Activated naive CD8-positive, alpha-beta T cell treated with anti-CD3 and anti-CD28 coated beads for 36 hours (primary cell): ENCODE measurements around the gene DLL1. TPM values are rescaled to one million over a fixed set of nuclear protein-coding genes. Genes with fewer than 3 reads are reported as not detected.

Experiments
- DNase-seq: peaks from one replicate; pipeline ENCODE4 v3.0.0; 2021
- H3K27ac Mint-ChIP-seq: one replicate; pipeline ENCODE4 v1.8.0; 2022; ENCODE audit warnings: mild to moderate bottlenecking, moderate library complexity, mixed read lengths
- H3K27me3 Mint-ChIP-seq: one replicate; pipeline ENCODE4 v1.8.0; 2022; ENCODE audit warnings: mild to moderate bottlenecking, mixed read lengths
- H3K36me3 Mint-ChIP-seq: one replicate; pipeline ENCODE4 v1.8.0; 2021; ENCODE audit warnings: mild to moderate bottlenecking, mixed read lengths
- H3K4me1 Mint-ChIP-seq: one replicate; pipeline ENCODE4 v1.8.0; 2021; ENCODE audit warnings: mixed read lengths
- H3K4me3 Mint-ChIP-seq: one replicate; pipeline ENCODE4 v1.8.0; 2022; ENCODE audit warnings: mild to moderate bottlenecking, moderate library complexity, mixed read lengths
- H3K9me3 Mint-ChIP-seq: one replicate; pipeline ENCODE4 v1.8.0; 2022; ENCODE audit warnings: mixed read lengths
- total RNA-seq, 2 experiments: library from RNA; stranded (reverse); gene quantifications; one replicate each; pipeline ENCODE4 v1.2.3, GENCODE V29; 2021

DLL1 gene
- total RNA-seq, 2 experiments from 2014 or later = 4.0 to 4.3 TPM

DNA sequence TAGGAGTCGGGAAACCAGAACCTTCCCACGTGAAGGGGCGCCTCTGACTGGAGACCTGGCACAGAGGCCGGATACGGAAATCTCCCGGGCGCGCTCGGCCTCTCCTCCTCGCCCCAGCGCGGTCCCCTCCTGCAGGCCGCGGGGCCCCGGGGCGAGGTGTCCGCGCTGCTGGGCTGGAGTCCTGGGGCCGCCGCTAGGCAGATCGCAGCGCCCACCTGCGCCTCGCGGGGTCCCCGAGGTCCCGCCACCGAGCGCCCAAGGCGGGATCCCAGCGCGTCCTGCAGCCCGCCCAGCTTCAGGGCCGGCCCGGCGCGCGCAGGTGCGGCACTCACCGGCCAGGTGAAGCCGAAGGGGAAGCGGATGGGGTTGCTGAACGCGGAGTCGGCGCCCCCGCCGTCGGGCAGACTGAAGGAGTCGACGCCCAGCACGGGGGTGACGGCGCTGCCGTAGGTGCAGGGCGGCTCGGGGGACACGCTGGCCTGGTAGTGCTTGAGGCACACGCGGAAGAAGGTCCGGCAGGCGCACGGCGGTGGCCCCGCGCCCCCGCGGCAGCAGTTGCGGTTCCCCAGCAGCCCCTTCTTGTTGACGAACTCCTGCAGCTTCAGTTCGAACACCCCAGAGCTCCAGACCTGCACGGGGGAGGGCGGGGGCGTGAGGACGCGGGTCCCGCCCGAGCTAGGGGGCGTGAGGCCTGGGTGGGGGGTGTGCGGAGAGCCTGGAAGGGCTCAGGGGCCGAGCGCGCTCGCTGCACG lies 1.5 kb downstream of the DLL1 start:
- peak overlapping the region; percentile 85 for H3K4me3 Mint-ChIP-seq
- H3K9me3 Mint-ChIP-seq = no peaks in the 10 kb centered on the region
- no peak for DNase-seq
- peaks cover 27% of the 10 kb centered on the region for H3K27me3 Mint-ChIP-seq
- H3K36me3 Mint-ChIP-seq = peaks cover 5% of the 10 kb centered on the region
- H3K4me1 Mint-ChIP-seq = peaks cover 37% of the 10 kb centered on the region
- peak overlapping the region; percentile 85 for H3K27ac Mint-ChIP-seq

DNA sequence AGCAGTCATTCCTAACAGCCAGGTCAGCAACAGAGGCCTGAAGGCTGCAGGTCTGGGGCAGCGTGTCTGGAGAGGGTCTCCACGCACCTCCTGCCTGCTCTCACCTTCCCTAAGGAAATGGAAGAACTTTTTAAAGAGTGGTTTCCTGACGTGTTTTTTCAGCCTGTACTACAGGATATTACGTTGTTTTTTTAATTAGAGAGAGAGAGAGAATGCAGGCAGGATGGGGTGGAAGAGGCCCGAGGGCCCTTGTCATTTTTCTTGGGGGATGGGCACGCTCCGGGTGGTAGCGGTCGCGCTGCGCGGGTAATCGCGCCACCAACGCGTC lies 2.1 kb downstream of the DLL1 start:
- Mint-ChIP-seq H3K27ac (peak overlapping the region; percentile 85), H3K27me3 (peaks cover 21% of the 10 kb centered on the region)

DNA sequence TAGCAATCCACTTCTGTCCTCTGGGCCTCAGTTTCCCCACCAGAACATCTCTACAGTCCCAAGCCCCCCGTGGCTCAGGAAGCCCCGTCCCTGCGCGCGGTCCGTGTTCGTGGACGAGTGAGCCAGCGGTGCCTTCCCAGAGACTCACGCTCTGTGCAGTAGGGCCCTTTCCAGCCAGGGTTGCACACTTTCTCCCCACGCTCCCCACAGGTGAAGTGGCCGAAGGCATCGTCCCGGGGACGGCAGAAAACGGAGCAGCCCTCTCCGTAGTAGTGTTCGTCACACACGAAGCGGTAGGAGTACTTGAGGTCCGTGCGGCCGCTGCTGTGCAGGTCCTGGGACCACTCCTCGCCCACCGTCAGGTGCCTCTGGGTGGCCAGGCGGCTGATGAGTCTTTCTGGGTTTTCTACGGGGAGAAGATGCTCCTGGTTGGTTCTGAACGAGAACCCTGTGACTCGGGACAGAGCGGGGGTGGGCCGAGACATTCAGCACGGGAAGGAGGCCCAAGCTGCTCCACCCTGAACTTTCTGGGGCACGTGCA lies 2.7 kb downstream of the DLL1 start:
- no peak overlapping the region for H3K27ac Mint-ChIP-seq
- H3K4me3 Mint-ChIP-seq = peak overlapping the region; percentile 85
- peaks cover 15% of the 10 kb centered on the region for H3K27me3 Mint-ChIP-seq
- no peaks in the 10 kb centered on the region for H3K9me3 Mint-ChIP-seq
- peaks cover 25% of the 10 kb centered on the region for H3K4me1 Mint-ChIP-seq
- H3K36me3 Mint-ChIP-seq = peaks cover 5% of the 10 kb centered on the region
- DNase-seq = no peak

More for the DNA sequence above, 2.1 kb downstream of the DLL1 start:
- Mint-ChIP-seq H3K4me3 (peak overlapping the region; percentile 85), H3K36me3 (peaks cover 5% of the 10 kb centered on the region), H3K4me1 (peaks cover 32% of the 10 kb centered on the region), H3K9me3 (no peaks in the 10 kb centered on the region)
- DNase-seq = no peak

DNA sequence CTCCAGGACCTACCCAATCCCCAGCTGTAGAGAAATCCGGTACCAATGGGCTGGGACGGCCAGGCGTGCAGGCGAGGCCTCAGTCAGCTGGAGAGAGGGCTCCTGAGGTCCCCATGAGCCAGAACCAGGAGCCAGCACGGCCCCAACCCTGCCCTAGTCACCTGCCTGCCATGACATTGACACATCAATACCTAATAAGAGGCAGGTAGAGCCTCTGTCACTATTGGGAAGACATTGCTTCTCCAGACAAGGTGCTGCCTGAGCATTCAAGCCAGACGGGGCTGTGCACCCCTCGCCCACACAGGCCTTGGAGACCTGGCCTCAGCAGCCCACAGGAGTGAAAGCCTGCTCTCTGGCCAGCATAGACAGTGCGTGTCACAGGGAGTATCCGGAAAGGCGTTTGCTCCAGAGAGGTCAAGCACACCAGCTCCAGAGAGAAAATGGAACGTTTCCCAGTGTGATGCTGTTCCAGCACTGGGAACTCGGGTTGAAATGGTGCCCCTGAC lies 3.5 kb downstream of the DLL1 start:
- Mint-ChIP-seq H3K36me3 (peaks cover 5% of the 10 kb centered on the region), H3K9me3 (no peaks in the 10 kb centered on the region), H3K27ac (no peak overlapping the region), H3K4me3 (no peak overlapping the region), H3K27me3 (peaks cover 7% of the 10 kb centered on the region), H3K4me1 (peaks cover 18% of the 10 kb centered on the region)
- no peak for DNase-seq

DNA sequence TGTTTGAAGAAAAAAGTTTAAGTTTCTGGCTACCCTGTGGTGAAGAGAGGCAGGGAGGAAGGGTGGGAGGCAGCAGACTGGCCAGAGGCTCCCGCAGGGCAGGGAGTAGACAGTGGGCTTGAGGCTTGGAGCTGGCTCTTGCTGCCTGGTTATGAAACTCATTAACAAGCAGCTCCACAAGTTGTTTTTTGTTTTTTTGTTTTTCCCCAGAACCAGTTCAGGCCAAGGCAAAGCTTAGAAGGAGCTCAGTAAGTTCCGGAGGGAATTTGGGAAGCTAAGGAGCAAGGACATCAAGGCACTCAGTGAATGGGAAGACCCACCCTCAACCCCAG lies 4.0 kb downstream of the DLL1 start:
- DNase-seq = no peak
- no peak overlapping the region for H3K27ac Mint-ChIP-seq
- no peak overlapping the region for H3K4me3 Mint-ChIP-seq
- no peaks in the 10 kb centered on the region for H3K9me3 Mint-ChIP-seq
- H3K27me3 Mint-ChIP-seq = peaks cover 2% of the 10 kb centered on the region
- peaks cover 12% of the 10 kb centered on the region for H3K4me1 Mint-ChIP-seq
- peaks cover 5% of the 10 kb centered on the region for H3K36me3 Mint-ChIP-seq

DNA sequence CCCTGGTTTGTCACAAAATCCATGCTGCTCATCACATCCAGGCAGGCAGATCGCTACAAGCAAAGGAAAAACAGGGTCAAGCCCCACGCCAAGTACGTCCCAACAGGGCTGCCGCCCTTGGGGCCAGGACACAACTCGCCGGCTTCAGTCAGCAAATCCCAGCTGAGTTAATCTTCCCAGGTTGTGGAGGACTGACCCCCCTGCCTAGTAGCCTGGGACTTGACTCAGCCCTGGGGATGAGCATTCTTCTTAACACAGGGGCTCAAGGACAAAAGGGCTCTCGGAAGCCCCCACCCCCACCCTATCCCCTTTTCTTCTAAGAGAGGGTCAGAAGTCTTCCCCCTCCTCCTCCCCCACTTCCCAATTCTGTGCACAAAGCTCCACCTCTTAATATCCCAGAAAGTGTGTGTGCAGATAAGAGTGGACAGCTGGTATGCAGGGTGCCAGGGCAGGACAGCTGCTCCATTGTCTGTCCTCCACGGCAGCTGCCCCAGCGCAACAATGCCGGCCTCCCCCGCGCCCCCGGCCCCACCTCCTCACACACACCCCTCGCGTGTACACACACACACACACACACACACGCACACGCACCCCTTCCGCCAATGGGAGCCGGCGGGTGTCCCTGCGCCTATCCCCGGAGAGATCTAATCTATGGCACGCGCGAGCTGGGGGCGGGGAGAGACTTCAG lies 4.5 kb downstream of the DLL1 start:
- Mint-ChIP-seq H3K9me3 (no peaks in the 10 kb centered on the region), H3K27me3 (no peaks in the 10 kb centered on the region), H3K4me1 (peaks cover 10% of the 10 kb centered on the region), H3K36me3 (peaks cover 5% of the 10 kb centered on the region), H3K27ac (no peak overlapping the region), H3K4me3 (no peak overlapping the region)
- DNase-seq = no peak

DNA sequence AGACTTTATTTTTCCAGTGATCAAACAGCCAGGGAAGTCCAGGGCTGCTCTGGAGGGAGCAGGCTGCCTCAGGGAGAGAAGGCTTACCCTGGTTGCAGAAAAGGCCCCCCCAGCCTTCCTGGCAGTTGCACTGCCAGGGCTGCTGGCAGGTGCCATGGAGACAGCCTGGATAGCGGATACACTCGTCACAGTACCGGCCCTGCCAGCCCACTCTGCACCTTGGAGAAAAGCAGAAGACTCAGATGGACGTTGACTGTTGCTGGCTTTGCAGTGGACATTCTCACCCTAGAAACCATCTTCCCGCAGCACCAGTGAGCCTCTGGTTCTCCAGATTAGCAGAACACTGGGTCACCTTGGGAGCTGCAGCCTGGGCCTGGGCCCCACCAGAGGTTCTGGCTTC lies 5.4 kb downstream of the DLL1 start:
- Mint-ChIP-seq H3K27me3 (no peaks in the 10 kb centered on the region), H3K36me3 (peaks cover 5% of the 10 kb centered on the region), H3K4me3 (no peak overlapping the region), H3K9me3 (no peaks in the 10 kb centered on the region), H3K27ac (no peak overlapping the region), H3K4me1 (peaks cover 10% of the 10 kb centered on the region)
- no peak for DNase-seq

DNA sequence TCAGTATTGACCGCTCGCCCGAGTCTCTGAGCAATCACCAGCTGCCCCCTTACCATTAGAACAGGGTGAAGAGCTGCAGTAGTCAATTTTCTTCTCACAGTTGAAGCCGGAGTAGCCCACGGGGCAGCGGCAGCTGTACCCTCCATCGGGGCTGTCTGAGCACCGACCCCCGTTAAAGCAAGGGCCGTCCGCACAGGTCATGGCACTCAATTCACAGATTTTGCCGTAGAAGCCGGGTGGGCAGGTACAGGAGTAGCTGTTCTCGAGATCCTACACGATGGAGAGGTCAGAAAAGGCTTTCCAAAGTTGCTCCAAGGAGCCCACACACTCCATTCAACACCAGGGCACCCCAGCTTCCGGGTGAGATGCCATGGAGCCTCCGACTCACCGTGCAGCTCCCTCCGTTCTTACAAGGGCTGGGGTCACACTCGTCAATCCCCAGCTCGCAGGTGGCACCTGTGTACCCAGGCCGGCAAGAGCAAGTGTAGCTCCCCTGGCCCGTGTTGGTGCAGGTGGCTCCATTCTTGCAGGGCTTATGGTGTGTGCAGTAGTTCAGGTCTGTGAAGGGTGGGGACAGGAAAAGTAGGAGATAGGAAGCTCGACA lies 5.9 kb downstream of the DLL1 start:
- peaks cover 5% of the 10 kb centered on the region for H3K36me3 Mint-ChIP-seq
- H3K4me1 Mint-ChIP-seq = peaks cover 11% of the 10 kb centered on the region
- no peak for DNase-seq
- no peaks in the 10 kb centered on the region for H3K27me3 Mint-ChIP-seq
- no peak overlapping the region for H3K4me3 Mint-ChIP-seq
- no peak overlapping the region for H3K27ac Mint-ChIP-seq
- no peaks in the 10 kb centered on the region for H3K9me3 Mint-ChIP-seq

DNA sequence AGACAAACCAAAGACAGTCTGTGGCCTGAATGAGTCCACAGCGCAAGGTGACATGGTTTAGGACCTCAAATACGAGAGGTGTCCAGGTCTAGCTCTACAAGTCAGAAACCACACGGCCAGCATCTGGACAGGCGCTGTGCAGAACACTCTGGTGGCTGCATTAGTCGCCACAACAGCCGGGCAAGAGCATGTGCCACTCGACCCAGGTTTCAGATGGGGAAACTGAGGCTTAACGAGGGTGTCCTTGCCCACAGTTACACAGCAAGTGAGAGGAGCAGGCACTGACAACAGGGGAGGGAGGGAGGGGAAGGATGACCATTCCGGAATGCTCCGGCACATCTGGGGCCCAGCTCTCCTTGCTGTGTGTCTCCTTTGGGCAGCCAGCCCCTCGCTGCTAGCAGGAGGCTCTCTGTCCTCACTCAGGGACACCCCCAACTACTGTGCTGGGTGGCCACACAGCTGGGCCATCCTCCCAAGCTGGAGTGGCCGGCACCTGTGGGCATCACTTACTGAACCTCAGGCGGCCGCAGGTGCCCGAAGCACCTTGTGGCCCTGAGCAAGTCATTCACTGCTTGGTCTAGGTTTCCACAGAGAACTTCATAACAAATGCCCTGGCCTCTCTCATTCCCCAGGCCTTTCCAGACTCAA lies 6.6 kb downstream of the DLL1 start:
- DNase-seq = no peak
- H3K9me3 Mint-ChIP-seq = no peaks in the 10 kb centered on the region
- H3K27ac Mint-ChIP-seq = no peak overlapping the region
- no peaks in the 10 kb centered on the region for H3K27me3 Mint-ChIP-seq
- peaks cover 5% of the 10 kb centered on the region for H3K36me3 Mint-ChIP-seq
- H3K4me1 Mint-ChIP-seq = peaks cover 16% of the 10 kb centered on the region
- H3K4me3 Mint-ChIP-seq = no peak overlapping the region

DNA sequence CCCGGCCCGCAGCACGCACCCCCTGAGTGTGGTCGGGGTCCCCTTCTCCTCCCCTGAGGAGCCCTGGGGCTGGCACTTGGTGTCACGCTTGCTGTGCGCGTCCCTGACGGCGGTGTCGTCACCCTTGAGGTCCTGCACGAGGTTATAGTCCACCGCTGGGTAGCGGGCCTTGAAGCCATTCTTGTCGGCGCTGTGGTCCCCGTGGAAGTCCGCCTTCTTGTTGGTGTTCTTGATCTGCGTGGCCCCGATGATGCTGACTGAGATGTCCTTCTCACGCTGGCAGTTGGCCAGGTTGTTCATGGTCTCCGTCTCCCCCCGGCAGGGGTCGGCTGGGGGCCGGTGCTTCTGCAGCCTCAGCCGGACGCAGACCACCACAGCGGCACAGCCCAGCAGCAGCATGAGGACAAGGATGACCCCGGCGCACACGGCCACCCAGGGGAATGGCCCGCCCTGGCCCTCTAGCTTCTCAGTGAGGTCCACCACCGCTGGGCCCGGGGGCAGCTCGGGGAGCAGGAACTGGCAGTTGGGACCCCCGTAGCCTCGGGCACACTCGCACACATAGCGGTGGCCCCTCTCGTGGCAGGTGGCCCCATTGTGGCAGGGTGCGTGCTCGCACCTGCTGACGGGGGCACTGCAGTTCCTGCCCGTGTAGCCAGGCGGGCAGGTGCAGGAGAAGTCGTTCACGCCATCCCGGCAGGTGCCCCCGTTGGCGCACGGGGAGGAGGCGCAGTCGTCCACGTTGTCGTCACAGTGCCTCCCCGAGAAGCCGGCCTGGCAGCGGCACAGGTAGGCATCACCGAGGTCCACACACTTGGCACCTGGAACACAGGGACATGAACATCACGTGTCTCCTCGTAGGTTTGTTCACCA lies 7.4 kb downstream of the DLL1 start:
- Mint-ChIP-seq H3K4me1 (peaks cover 18% of the 10 kb centered on the region), H3K4me3 (no peak overlapping the region), H3K36me3 (no peaks in the 10 kb centered on the region), H3K27me3 (no peaks in the 10 kb centered on the region), H3K27ac (no peak overlapping the region), H3K9me3 (no peaks in the 10 kb centered on the region)
- no peak for DNase-seq

DNA sequence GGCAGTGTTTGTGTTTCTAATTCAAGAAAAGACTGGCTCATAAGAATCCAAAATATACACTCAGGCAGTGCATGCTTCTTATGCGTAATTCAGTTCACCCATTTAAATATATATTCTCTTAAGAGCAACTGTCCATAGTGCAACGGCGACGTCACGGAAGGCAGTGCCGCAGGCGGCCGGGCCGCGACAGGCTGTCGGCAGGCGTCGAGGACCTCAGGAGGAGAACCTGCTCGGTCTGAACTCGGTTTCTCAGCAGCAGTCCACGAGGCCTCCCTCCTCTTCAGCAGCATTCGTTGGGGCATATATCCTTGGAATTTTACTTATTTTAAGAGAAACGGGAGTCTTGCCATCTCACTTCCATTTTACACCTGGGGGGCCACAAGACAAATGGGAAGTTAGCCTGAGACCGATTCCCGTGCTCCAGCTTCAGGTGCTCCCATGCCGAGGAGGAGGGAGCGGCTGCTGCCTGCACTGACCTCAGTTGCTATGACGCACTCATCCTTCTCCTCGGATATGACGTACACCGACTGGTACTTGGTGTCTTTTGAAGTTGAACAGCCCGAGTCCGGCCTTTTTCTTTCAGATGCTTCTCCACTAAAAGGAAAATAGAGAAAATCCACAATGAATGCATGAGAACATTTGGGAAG lies 8.2 kb downstream of the DLL1 start:
- no peak for DNase-seq
- Mint-ChIP-seq H3K4me1 (peaks cover 22% of the 10 kb centered on the region), H3K27ac (no peak overlapping the region), H3K4me3 (no peak overlapping the region), H3K36me3 (peaks cover 2% of the 10 kb centered on the region), H3K27me3 (no peaks in the 10 kb centered on the region), H3K9me3 (no peaks in the 10 kb centered on the region)

DNA sequence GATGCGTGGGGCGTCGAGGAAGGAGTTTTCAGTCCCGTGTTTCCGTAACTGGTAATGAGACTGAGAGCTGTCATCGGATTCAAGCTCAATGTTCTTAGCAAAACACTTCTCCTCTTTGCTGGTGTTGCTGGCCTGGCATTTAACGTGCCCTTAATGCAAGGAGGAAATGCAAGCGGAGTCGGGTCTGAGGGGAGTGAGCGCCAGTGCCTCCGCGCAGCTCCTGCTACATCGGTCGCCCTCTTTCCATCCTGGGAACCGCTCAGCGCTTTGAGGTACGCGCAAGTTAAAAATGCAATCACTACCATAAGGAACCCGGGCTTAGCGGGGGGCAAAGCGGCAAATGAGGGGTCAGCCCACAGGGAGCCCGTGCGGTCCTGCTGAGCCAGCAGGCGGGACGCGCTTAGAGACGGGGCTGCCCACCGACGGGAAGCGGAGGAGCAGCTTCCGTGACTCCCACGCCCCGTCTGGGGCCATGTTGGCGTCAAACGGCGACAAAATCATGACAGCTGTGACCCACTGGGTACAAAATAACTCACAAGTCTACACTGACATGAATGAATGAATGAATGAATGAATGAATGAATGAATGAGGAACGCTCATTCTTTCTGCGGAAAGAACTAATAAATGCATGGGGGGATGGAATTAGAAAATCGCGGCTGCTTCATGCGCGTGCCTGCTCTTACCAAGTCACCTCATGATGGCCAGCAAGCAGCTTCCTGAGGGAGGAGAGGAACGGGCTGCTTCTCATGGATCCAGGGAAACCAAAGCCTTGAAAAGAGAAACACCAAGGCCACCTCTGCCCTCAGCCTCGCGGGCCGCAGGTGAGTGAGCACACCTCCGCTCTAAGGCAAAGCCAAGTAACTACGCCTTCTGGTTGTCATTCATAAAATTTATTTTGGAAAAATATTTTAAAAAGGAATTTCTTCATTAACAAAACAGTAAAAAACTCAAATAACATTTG lies 9.3 kb downstream of the DLL1 start:
- no peak overlapping the region for H3K4me3 Mint-ChIP-seq
- no peaks in the 10 kb centered on the region for H3K27me3 Mint-ChIP-seq

DNA sequence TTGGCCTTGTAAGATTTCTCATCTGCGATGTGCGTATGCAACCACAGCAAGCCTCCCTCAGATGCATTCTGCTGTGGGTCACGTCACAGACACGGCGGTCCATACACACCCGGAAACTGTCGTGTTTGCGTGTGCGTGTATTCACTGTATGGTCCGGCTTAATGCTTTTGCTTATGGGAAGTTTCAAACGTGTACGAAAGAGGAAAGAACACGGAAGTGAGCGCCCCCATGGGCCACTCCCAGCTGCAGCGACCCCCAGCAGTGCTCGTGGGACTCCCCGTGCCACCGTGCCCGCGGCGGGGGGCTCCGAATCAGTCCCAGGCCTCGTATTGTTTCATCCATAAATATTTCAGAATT lies 10.2 kb downstream of the DLL1 start:
- no peaks in the 10 kb centered on the region for H3K9me3 Mint-ChIP-seq
- peaks cover 2% of the 10 kb centered on the region for H3K36me3 Mint-ChIP-seq
- DNase-seq = no peak
- peak overlapping the region; percentile 1 for H3K27ac Mint-ChIP-seq
- no peaks in the 10 kb centered on the region for H3K27me3 Mint-ChIP-seq
- H3K4me3 Mint-ChIP-seq = peak overlapping the region; percentile 48
- H3K4me1 Mint-ChIP-seq = peaks cover 25% of the 10 kb centered on the region

More for the DNA sequence above, 9.3 kb downstream of the DLL1 start:
- H3K4me1 Mint-ChIP-seq = peaks cover 25% of the 10 kb centered on the region
- no peak overlapping the region for H3K27ac Mint-ChIP-seq
- peaks cover 2% of the 10 kb centered on the region for H3K36me3 Mint-ChIP-seq
- DNase-seq = no peak
- H3K9me3 Mint-ChIP-seq = no peaks in the 10 kb centered on the region
